OCI-LY7 (cell line): ENCODE measurements around the gene AKAP13.

Source experiments
- EZH2phosphoT487 ChIP-seq: fragments of 200-600 bp; sonication (generic); IDR thresholded peaks from 2 replicates; pipeline ENCODE4 v1.6.1; 2018; ENCODE audit warnings: low read depth, borderline replicate concordance, mild to moderate bottlenecking, mixed run types, antibody characterized with exemption, low read length, moderate library complexity, mixed read lengths
- TF ChIP-seq, protein P1 (sequence below): fragments of 200-600 bp; sonication (generic); conservative IDR thresholded peaks from 2 replicates; pipeline ENCODE4 v1.5.1; 2014; ENCODE audit warnings: mild to moderate bottlenecking, antibody characterized with exemption, low read length, moderate library complexity, mixed read lengths

DNA sequence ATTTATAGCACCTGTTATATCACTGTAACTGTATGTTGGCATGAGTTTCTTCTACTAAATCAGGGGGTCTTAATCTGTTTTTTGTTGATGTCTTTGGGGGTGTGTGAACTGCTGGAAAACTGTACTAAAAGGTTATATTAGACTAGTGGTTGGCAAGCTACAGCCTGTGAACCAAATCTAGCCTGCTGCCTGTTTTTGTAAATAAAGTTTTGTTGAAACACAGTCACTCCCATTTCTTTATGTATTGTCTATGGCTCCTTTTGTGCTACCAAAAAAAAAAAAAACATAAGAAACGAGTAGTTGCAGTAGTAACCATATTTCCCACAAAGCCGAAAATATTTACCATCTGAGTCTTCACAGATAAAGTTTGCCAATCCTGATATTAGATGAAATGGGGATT, 126.7 kb downstream of the AKAP13 start:
- TF ChIP-seq, protein P1, sequence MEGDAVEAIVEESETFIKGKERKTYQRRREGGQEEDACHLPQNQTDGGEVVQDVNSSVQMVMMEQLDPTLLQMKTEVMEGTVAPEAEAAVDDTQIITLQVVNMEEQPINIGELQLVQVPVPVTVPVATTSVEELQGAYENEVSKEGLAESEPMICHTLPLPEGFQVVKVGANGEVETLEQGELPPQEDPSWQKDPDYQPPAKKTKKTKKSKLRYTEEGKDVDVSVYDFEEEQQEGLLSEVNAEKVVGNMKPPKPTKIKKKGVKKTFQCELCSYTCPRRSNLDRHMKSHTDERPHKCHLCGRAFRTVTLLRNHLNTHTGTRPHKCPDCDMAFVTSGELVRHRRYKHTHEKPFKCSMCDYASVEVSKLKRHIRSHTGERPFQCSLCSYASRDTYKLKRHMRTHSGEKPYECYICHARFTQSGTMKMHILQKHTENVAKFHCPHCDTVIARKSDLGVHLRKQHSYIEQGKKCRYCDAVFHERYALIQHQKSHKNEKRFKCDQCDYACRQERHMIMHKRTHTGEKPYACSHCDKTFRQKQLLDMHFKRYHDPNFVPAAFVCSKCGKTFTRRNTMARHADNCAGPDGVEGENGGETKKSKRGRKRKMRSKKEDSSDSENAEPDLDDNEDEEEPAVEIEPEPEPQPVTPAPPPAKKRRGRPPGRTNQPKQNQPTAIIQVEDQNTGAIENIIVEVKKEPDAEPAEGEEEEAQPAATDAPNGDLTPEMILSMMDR, result no peak
- no peak for TF ChIP-seq EZH2phosphoT487
